GM20431 (cell line): ENCODE measurements around the gene OMA1.
"Not testable (repeated sequence)": the region's sequence is repeated elsewhere in the genome, so short reads cannot be mapped to it uniquely, and the experiment has no call there.

ENCODE experiments used
- in situ Hi-C: fragments of 300-500 bp; cut with MseI, MboI; formaldehyde crosslinking; loops from one replicate; pipeline ENCODE4 v1.15.0; 2020; ENCODE audit warnings: low sequenced_read_pairs; ENCODE audit not compliant: unreplicated experiment

OMA1 gene

GRCh38 chr1:58574816-58575215 is 28.3 kb upstream of the OMA1 start:
- in situ Hi-C loops: no loop called here

DNA sequence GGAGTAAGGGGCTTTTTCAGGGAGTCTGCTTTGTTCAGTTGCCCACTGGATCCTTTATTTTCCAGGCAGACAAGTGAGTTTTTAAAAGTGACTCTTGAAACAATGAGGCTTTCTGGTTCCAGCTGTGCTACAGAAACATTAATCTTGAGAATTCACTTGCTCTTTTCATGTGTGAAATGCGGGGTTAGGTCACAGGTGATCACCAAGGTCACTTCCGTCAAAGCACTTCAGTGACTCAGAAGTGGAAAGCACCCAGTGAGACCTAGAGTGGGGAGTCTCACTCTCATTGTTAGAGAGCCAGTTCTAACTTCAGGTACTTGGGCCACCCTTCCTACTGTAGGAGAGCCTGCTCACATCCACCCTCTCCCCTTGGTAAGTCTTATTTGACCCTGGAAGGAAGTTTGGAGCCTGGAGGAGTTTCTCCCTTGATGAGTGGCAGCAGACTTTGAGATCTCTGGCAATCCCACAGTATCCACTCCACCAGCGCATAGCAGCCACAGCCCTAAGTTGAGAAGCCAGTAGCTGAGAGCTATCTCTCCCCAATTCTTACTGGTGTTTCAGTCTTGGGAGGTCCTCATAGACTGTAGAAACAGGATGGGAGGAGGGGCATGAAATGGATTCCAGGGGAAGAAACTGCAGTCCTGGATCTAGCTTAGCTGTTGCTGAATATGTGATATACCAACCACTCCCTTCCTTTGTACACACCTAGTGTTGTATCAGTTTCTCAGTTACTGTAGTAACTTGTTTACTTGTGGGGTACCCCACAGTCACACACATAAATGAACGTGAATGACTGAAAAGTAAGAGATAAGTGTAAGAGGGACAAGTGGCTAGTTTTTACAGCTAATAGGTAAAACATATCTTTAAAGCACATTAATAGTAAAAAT is 27.4 kb upstream of the OMA1 start:
- in situ Hi-C loops: no loop called here

- in situ Hi-C loops: no loop called here
Observed at GRCh38 chr1:58573138-58573537, 26.6 kb upstream of the OMA1 start.

- in situ Hi-C loops: no loop called here
Observed at GRCh38 chr1:58572690-58573089, 26.2 kb upstream of the OMA1 start.

DNA sequence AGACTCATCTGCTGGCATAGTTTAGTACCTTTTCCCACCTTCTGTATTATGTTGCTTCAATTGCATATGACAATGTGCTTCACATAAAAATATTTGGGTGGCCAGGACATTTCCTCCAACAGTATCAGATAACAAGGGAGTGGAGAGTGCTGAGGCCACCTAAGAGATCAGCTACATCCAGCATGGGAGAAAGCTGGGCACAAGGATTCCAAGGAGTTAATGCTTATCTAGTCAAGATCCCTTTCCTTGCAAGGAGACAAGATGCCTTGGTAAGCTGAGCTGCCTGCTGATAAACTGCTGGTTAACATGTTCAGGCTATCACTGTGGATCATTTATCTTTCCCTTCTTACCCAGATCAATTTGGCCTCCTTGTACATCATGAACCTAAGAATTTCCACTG is 25.1 kb upstream of the OMA1 start:
- in situ Hi-C loops: no loop called here

GRCh38 chr1:58570817-58571216 is 24.3 kb upstream of the OMA1 start:
- in situ Hi-C loops: no loop called here

DNA sequence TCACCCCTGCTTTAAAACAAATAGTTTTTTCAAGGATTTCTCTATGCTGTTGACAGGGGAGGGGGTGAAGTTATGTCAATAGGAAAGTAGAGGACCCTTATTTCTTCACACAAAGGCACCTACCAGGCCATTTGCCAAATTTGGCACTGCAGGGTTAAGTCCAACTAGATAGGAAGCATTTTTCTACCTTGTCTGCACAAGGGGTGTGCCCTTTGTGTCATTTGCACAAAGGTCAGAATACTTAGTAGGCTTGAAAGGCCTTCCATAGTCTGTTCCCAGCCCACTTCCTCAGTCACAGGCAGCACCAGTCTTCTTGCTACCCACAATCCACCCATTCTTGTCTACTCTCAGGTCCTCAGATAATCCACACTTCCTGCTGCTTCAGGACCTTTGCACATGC is 23.6 kb upstream of the OMA1 start:
- in situ Hi-C loops: no loop called here

DNA sequence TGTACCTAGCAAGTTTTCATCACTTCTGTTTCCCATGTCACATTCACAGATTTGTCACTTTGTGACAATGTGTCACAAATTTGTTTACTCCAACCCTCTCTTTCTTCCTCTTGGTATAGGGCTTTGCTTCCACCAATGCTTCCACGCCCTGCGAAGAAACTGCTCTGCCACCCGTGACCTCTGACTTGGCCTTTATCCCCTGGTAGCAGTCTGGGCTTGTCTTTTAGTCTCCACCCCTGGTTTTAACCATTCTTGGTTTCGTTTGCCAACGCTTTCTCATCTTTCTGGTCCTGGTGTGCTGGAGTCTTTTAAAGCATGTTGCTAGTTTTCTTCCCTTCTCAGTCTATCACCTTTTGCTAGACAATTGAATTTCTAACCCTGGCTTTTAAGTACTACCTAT is 22.4 kb upstream of the OMA1 start:
- in situ Hi-C loops: no loop called here

- in situ Hi-C loops: no loop called here
Observed at GRCh38 chr1:58568271-58568860, 21.8 kb upstream of the OMA1 start.

- in situ Hi-C loops: no loop called here
Observed at GRCh38 chr1:58566339-58566738, 19.8 kb upstream of the OMA1 start.

- in situ Hi-C loops: not testable (repeated sequence)
Observed at GRCh38 chr1:58563715-58564114, 17.2 kb upstream of the OMA1 start.

DNA sequence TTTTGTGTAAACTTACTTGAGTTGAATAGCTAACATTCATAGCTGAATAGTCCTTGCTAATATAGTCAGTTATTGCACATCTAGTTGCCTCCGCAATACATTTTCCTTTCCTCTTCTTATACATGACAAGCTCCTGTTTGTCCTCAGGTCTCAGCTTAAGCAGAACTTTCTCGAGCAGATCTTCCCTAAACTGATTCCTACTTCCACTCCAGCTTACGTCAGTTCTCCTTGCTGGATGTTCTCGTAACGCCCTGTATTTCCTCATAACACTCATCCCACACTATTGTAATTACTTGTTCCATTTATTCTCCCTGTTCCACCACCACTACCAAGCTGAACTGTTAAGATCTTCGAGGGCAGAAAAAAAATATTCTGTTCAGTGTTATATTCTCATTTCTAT is 15.1 kb upstream of the OMA1 start:
- in situ Hi-C loops: no loop called here

DNA sequence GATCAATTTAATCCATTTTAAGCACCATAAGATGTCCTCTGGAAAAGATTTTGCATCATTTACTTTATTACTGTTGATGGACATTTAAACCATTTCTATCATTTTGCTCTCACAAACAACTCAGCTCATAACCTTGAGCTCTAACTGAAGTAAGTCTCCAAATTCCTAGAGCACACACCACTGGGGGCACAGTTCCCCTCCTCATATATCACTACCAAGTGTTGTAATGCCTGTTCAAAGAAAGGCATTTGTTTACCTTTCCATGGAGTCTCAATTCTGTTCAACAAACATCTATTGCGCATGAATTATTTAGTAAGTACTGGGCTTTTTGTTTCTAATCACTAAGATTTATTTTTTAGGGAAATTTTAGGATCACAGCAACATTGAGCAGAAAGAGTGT is 8.9 kb upstream of the OMA1 start:
- in situ Hi-C loops: no loop called here

GRCh38 chr1:58551186-58552140 is 4.9 kb upstream of the OMA1 start:
- in situ Hi-C loops: no loop called here

- in situ Hi-C loops: not testable (repeated sequence)
Observed at GRCh38 chr1:58549291-58549690, 2.8 kb upstream of the OMA1 start.

- in situ Hi-C loops: no loop called here
Observed at GRCh38 chr1:58548371-58548770, 1.8 kb upstream of the OMA1 start.

GRCh38 chr1:58545591-58546519 is 671 bp downstream of the OMA1 start:
- in situ Hi-C loops: no loop called here

GRCh38 chr1:58543260-58543659 is 3.3 kb downstream of the OMA1 start:
- in situ Hi-C loops: no loop called here

DNA sequence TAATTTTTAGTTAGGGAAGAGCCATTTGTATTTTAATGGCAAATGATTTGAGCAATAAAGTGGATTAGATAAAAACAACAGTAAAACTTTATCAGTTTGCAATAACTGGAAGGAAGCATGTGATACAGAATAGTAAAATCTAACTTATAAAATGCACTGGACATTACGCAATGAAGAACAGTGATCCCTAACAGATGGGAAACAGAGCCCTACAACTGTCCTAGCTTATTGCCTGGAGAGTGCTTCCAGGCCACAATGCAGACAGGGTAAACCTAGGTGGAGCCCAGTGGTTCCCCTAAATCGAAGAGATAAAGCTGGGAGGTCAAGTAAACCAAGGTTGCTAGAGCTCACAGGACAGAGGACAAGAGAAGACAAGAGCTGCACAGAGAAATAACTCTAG is 7.0 kb downstream of the OMA1 start:
- in situ Hi-C loops: no loop called here

DNA sequence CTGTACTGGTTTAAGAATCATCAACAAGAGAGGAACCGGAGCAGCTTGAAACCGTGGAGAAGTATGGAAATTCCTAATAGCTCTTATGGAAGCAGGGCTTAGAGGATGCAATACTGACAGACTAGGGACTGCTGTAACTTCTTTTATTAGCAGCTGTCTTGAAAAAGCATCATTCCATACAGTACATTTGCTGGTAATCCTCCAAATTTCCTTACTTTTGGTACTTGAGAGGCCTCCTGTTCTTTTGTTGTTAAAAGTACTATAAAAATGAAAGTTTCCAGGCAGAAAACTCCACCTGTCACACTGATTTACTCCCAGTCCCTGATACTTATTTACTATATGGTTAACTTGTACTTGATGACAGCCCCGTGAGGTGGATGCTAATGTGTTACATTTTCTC is 7.7 kb downstream of the OMA1 start:
- in situ Hi-C loops: no loop called here
